Neural cell (in vitro differentiated cells): ENCODE measurements around the gene APOE.

Source experiments
- POLR2AphosphoS5 ChIP-seq: IDR thresholded peaks from 2 replicates; pipeline ENCODE4 v1.6.1; 2012
- TF ChIP-seq, protein P1 (sequence below): fragments of 450-650 bp; IDR thresholded peaks from 2 replicates; pipeline ENCODE4 v1.5.1; 2014; ENCODE audit warnings: antibody characterized with exemption, mild to moderate bottlenecking, moderate library complexity; ENCODE audit not compliant: poor library complexity, severe bottlenecking

DNA sequence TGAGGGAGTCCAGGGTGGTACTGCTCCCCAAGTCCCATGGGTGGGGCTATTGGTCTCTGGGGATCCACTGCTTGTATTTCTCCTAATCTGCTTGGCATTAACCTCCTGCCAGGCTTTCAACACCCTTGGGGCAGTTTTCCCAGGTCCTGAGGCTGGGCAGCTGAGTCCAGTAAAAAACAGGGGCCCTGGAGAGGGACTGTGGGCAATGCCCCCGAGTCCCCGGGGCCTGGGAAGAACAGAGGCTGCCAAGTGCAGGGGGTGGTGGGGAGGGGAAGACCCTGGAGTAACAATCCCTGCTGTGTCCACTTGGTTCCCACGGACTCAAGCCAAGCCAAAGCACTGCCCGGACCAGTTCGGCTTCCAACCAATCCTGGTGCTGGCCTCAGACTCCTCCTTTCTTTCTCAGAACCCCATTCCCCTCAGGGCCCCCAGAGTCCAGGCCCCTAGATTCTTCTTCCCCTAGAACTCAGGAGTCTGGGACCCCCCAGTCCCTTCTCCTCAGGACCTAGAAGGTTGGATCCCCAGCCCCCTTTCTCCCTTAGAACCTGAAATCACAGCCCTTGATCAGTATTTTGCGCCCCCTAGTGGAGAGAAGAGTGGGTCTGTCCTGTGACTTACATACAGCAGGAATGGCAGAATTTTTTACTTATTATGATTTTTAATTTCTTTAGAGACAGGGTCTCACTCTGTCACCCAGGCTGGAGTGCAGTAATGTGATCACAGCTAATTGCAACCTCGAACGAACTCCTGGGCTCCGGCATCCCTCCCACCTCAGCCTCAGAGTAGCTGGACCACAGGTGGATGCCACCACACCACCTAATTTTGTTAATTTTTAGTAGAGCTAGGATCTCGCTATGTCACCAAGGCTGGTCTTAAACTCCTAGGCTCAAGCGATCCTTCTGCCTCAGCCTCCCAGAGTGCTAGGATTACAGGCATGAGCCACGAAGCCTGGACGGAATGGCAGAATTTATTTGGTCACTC, 45.9 kb downstream of the APOE start:
- TF ChIP-seq, protein P1, sequence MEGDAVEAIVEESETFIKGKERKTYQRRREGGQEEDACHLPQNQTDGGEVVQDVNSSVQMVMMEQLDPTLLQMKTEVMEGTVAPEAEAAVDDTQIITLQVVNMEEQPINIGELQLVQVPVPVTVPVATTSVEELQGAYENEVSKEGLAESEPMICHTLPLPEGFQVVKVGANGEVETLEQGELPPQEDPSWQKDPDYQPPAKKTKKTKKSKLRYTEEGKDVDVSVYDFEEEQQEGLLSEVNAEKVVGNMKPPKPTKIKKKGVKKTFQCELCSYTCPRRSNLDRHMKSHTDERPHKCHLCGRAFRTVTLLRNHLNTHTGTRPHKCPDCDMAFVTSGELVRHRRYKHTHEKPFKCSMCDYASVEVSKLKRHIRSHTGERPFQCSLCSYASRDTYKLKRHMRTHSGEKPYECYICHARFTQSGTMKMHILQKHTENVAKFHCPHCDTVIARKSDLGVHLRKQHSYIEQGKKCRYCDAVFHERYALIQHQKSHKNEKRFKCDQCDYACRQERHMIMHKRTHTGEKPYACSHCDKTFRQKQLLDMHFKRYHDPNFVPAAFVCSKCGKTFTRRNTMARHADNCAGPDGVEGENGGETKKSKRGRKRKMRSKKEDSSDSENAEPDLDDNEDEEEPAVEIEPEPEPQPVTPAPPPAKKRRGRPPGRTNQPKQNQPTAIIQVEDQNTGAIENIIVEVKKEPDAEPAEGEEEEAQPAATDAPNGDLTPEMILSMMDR: peak; percentile 86
- no peak for TF ChIP-seq POLR2AphosphoS5
